NCI-H1436 treated with DMSO at 0.1 percent for 48 hours (cell line): ENCODE data around the gene CHRM5.

ENCODE experiments used
- DNase-seq: peaks from one replicate; lab custom pipeline; 2025; lab: John Stamatoyannopoulos, UW

CHRM5 gene

DNA sequence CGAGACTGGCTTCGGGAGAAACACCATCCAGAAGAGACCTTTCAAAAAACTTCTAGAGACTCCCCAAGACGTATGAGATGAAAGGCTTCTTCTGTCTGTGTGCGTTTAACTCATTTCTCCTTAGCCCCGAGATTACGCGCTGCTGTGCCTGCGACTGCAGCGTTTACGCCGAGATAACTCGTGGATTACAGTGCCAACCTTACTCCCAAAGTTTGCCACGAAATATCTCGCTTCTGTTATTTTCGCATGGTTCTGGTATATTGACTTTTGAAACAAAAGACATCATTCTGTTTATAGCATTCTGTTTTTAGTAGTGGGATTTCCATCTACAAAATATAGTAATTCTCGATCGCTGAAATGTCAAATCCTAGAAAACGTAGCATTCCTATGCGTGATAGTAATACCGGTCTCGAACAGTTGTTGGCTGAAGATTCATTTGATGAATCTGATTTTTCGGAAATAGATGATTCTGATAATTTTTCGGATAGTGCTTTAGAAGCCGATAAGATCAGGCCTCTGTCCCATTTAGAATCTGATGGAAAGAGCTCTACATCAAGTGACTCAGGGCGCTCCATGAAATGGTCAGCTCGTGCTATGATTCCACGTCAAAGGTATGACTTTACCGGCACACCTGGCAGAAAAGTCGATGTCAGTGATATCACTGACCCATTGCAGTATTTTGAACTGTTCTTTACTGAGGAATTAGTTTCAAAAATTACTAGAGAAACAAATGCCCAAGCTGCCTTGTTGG is 134.1 kb downstream of the CHRM5 start:
- no peak for DNase-seq

DNA sequence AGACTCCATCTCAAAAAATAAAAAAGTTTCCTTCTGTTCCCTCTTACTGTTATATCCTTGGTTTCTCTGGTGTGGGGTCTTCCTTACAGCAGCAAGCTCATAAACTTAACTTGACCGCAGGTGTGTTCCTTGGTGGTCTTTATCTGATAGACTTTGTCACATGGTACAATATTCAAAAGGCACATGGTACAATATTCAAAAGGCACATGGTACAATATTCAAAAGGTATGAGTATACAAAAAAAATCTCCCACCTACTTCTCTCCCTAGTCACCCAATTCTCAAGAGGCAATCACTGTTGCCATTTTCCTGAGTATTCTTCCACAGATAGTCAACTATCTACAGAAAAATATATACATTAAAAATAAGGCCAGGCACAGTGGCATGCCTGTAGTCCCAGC is 138.1 kb downstream of the CHRM5 start:
- no peak for DNase-seq

GRCh38 chr15:34107315-34107714 is 139.0 kb downstream of the CHRM5 start:
- no peak for DNase-seq

GRCh38 chr15:34109797-34110663 is 141.7 kb downstream of the CHRM5 start:
- no peak for DNase-seq

- DNase-seq: no peak
Observed at GRCh38 chr15:34111488-34111887, 143.2 kb downstream of the CHRM5 start.

- DNase-seq: no peak
Observed at GRCh38 chr15:34114215-34114614, 145.9 kb downstream of the CHRM5 start.

GRCh38 chr15:34114739-34115138 is 146.4 kb downstream of the CHRM5 start:
- no peak for DNase-seq

DNA sequence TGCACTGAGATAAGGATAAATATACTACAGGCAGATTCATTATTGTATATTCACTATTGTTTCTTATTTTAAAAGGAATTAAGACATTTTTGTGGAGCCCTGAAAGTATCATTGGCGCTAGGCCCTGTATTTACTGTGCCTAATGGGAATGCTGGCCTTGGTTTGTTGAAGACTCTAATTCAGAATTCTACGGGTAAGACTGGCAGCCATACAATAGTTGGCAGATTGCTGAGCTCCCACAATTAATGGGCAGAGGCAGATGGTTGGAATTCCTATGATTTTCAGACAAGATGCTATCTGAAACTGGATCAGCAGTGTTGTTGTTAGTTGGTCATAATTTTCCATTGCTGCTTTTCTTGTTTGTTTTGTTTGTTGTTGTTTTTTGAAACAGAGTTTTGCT is 148.3 kb downstream of the CHRM5 start:
- no peak for DNase-seq
